KOPT-K1 (cell line): ENCODE measurements around the gene ATP5MC3.
A peak's percentile ranks its signal among the peaks of the same experiment; 100 is the strongest.

Experiments
- H3K27ac ChIP-seq: fragments of 200-600 bp; sonication (generic); 2 replicates; pipeline ENCODE4 v1.5.1; 2016; ENCODE audit warnings: antibody characterized with exemption, mild to moderate bottlenecking, low read depth, low read length; ENCODE audit not compliant: poor library complexity, severe bottlenecking
- H3K36me3 ChIP-seq: fragments of 200-600 bp; sonication (generic); 2 replicates; pipeline ENCODE4 v1.5.1; 2017; ENCODE audit warnings: antibody characterized with exemption, mild to moderate bottlenecking, low read length, moderate library complexity; ENCODE audit not compliant: insufficient read depth
- H3K9me3 ChIP-seq: fragments of 200-600 bp; sonication (generic); 2 replicates; pipeline ENCODE4 v1.5.1; 2017; ENCODE audit warnings: antibody characterized with exemption, low read length, mild to moderate bottlenecking; ENCODE audit not compliant: insufficient read depth, poor library complexity, severe bottlenecking

The ATP5MC3 gene

DNA sequence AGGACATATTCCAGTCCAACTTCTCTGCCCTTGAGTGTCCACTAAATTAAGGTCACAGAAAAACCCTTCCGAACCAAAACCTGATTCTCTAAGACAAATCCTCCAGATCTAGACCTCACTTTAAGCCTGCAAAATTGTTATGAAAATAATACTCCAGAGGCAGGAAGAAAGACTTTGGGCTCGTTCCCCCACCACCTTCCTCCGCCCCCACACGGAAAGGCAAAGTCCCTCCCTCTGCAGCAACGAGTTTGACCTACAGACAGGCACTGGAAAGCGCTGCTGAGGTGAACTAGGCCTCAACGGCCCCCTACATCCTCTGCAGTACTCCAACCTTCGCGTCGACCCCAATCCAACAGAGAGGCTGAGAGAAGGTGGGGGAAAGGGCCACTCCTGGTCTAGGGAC, 808 bp downstream of the ATP5MC3 start:
- H3K9me3 ChIP-seq = no peaks in the 10 kb centered on the region
- peak overlapping the region; percentile 91 for H3K27ac ChIP-seq
- H3K36me3 ChIP-seq = peaks cover 45% of the 10 kb centered on the region

GRCh38 chr2:175176624-175177023, 4.9 kb downstream of the ATP5MC3 start:
- Histone ChIP-seq H3K9me3 (no peaks in the 10 kb centered on the region), H3K36me3 (peaks cover 84% of the 10 kb centered on the region), H3K27ac (no peak overlapping the region)

- Histone ChIP-seq H3K9me3 (no peaks in the 10 kb centered on the region), H3K36me3 (peaks cover 85% of the 10 kb centered on the region), H3K27ac (no peak overlapping the region)
These were observed 5.6 kb downstream of the ATP5MC3 start for GRCh38 chr2:175175896-175176295.

DNA sequence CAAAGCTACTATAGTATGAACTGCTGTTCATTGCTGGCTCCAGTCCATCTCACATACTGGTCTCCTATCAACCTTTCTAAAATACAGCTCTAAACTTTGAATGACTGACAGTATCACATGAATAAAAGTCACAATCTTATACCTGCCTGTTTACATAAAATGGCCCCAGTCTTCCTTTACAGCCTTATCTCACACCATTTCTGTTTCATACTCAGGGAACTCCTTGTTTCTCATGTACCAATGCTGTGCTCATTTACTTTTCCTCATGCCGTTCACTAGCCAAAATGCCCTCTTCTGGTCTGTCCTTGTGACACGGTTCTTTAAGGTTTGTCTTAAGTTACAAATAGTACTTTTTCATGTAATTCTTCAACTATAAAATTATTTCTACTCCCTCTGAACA, 6.2 kb downstream of the ATP5MC3 start:
- H3K9me3 ChIP-seq = no peaks in the 10 kb centered on the region
- H3K27ac ChIP-seq = no peak overlapping the region
- peaks cover 85% of the 10 kb centered on the region for H3K36me3 ChIP-seq

DNA sequence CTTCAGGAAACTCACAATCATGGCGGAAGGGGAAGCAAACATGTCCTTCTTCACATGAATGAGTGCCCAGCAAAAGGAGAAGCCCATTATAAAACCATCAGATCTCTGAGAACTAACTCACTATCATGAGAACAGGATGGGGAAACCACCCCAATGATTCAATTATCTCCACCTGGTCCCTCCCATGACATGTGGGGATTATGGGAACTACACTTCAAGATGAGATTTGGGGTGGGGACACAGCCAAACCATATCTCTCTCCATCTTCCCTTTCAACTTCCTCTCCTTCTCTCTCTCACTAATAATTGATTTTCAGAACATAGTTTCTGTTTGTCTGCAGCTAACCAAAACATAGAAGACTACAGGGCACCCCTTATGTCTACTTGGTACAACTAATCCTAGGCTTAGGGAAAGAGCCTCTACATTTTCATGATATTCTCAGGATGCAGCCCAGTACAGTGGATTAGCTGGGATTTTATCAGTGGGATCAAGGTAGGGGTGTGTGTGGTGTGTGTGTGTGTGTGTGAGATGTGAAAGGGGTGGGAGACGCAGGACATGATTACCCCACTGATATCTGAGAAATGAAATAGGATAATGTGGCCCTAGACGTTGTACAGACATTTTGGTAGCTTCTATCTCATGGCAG, 10.7 kb downstream of the ATP5MC3 start:
- Histone ChIP-seq H3K27ac (no peak overlapping the region), H3K36me3 (peaks cover 42% of the 10 kb centered on the region), H3K9me3 (no peaks in the 10 kb centered on the region)

- H3K9me3 ChIP-seq = no peaks in the 10 kb centered on the region
- H3K27ac ChIP-seq = peak overlapping the region; percentile 91
- H3K36me3 ChIP-seq = peaks cover 26% of the 10 kb centered on the region
These were observed 12.3 kb downstream of the ATP5MC3 start for GRCh38 chr2:175169191-175169590.

- H3K36me3 ChIP-seq = peaks cover 19% of the 10 kb centered on the region
- peak overlapping the region; percentile 91 for H3K27ac ChIP-seq
- H3K9me3 ChIP-seq = no peaks in the 10 kb centered on the region
These were observed 13.0 kb downstream of the ATP5MC3 start for GRCh38 chr2:175168564-175168945.

GRCh38 chr2:175167792-175168563, 13.5 kb downstream of the ATP5MC3 start, which contains the start of gene ATF2:
Gene ATF2 (minus strand): TSS chr2:175168203. CDS start chr2:175136443, 31,760 bp downstream.
- H3K36me3 ChIP-seq = peaks cover 13% of the 10 kb centered on the region
- H3K27ac ChIP-seq = peak within 1 kb of the TSS; percentile 91
- H3K9me3 ChIP-seq = no peaks in the 10 kb centered on the region

- no peaks in the 10 kb centered on the region for H3K9me3 ChIP-seq
- H3K27ac ChIP-seq = peak overlapping the region; percentile 91
- peaks cover 6% of the 10 kb centered on the region for H3K36me3 ChIP-seq
These were observed 14.3 kb downstream of the ATP5MC3 start for GRCh38 chr2:175167076-175167791.

GRCh38 chr2:175166216-175166824, 15.2 kb downstream of the ATP5MC3 start:
- H3K9me3 ChIP-seq = no peaks in the 10 kb centered on the region
- peak overlapping the region; percentile 91 for H3K27ac ChIP-seq
- no peaks in the 10 kb centered on the region for H3K36me3 ChIP-seq

DNA sequence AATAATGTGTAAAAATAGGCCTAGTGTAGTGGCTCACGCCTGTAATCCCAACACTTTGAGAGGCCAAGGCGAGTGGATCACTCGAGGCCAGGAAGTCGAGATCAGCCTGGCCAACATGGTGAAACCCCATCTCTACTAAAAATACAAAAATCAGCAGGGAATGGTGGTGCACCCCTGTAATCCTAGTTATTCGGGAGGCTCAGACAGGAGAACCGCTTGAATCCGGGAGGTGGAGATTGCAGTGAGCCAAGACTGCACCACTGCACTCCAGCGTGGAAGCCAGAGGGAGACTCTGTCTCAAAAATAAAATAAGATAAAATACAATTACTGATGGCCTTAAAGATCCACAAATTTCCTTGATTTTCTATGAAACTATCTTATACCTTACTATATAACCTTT, 17.3 kb downstream of the ATP5MC3 start:
- Histone ChIP-seq H3K9me3 (no peaks in the 10 kb centered on the region), H3K36me3 (peaks cover 5% of the 10 kb centered on the region), H3K27ac (no peak overlapping the region)

GRCh38 chr2:175158894-175159293, 22.6 kb downstream of the ATP5MC3 start:
- Histone ChIP-seq H3K36me3 (peaks cover 21% of the 10 kb centered on the region), H3K9me3 (no peaks in the 10 kb centered on the region), H3K27ac (no peak overlapping the region)

GRCh38 chr2:175156534-175156933, 25.0 kb downstream of the ATP5MC3 start:
- Histone ChIP-seq H3K9me3 (no peaks in the 10 kb centered on the region), H3K27ac (no peak overlapping the region), H3K36me3 (peaks cover 21% of the 10 kb centered on the region)

DNA sequence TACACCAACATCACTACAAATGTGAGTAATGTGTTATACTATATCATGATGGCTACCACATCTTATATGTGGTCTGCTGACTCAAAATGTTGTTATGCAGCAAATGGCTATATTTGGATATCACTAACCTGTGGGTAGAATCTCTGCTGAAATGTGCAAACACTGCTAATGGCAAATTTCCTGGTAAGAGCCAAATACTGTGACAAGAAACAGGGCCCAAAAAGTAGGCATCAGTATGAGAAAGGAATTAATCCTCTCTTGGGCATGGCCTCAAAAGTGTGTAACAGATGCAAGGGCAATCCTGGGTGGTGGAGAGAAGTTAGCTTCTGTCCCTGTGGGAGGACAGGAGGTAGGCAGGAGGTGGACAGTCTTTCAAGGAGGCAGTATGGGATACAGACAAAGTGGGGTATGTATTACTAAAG, 26.8 kb downstream of the ATP5MC3 start:
- H3K9me3 ChIP-seq = no peaks in the 10 kb centered on the region
- no peak overlapping the region for H3K27ac ChIP-seq
- peaks cover 33% of the 10 kb centered on the region for H3K36me3 ChIP-seq

- H3K27ac ChIP-seq = no peak overlapping the region
- no peaks in the 10 kb centered on the region for H3K9me3 ChIP-seq
- H3K36me3 ChIP-seq = peaks cover 47% of the 10 kb centered on the region
These were observed 29.3 kb downstream of the ATP5MC3 start for GRCh38 chr2:175152242-175152641.
